ENCODE results near the gene RFX5.

- TF ChIP-seq CTCF (IDR thresholded peaks at IDR 0.05; ENCODE audit: insufficient read depth, low read length, poor library complexity, severe bottlenecking) (no peak), EZH2phosphoT487 (conservative IDR thresholded peaks at IDR 0.05; ENCODE audit: low read length) (no peak)
Measured at GRCh38 chr1:151327223-151327902, 19.7 kb downstream of the RFX5 start, which contains the start of gene PI4KB.

All from SU-DHL-6 (cell line).